Loucy (cell line): ENCODE measurements around the gene UBE2QL1.

Experiments used
- H2AFZ ChIP-seq: fragments of 200-600 bp; sonication (generic); 2 replicates; pipeline ENCODE4 v1.6.0; 2016; ENCODE audit warnings: antibody characterized with exemption, mild to moderate bottlenecking, low read length, moderate library complexity
- H3F3A ChIP-seq: fragments of 200-600 bp; 2 replicates; pipeline ENCODE4 v1.6.0; 2016; ENCODE audit warnings: antibody characterized with exemption, low read depth, mild to moderate bottlenecking
- H3K27me3 ChIP-seq: fragments of 200-600 bp; sonication (generic); 2 replicates; pipeline ENCODE4 v1.6.1; 2014; ENCODE audit warnings: low read length, mild to moderate bottlenecking; ENCODE audit not compliant: insufficient read depth, poor library complexity, severe bottlenecking
- H3K36me3 ChIP-seq: fragments of 200-600 bp; sonication (generic); 2 replicates; pipeline ENCODE4 v1.6.1; 2016; ENCODE audit warnings: low read length; ENCODE audit not compliant: insufficient read depth
- H3K4me1 ChIP-seq: fragments of 200-600 bp; sonication (generic); 2 replicates; pipeline ENCODE4 v1.5.1; 2014; ENCODE audit warnings: low read length, mild to moderate bottlenecking; ENCODE audit not compliant: insufficient read depth, poor library complexity, severe bottlenecking
- H3K4me2 ChIP-seq: fragments of 200-600 bp; sonication (generic); 2 replicates; pipeline ENCODE4 v1.6.0; 2014; ENCODE audit warnings: antibody characterized with exemption, low read length, low read depth, mild to moderate bottlenecking; ENCODE audit not compliant: poor library complexity, severe bottlenecking
- H3K4me3 ChIP-seq: fragments of 200-600 bp; sonication (generic); 2 replicates; pipeline ENCODE4 v1.5.1; 2014; ENCODE audit warnings: low read length, mild to moderate bottlenecking, mixed read lengths; ENCODE audit not compliant: poor library complexity, severe bottlenecking
- H3K79me2 ChIP-seq: fragments of 200-600 bp; sonication (generic); 2 replicates; pipeline ENCODE4 v1.6.1; 2014; ENCODE audit warnings: low read length; ENCODE audit not compliant: insufficient read depth
- H3K9ac ChIP-seq: fragments of 200-600 bp; sonication (generic); 2 replicates; pipeline ENCODE4 v1.6.0; 2014; ENCODE audit warnings: mild to moderate bottlenecking, low read depth, low read length, moderate library complexity; ENCODE audit not compliant: poor library complexity, severe bottlenecking
- H3K9me2 ChIP-seq: fragments of 200-600 bp; sonication (generic); replicated peaks from 2 replicates; pipeline ENCODE4 v1.6.1; 2016; ENCODE audit warnings: low read depth, low read length, mixed read lengths
- H3K9me3 ChIP-seq: fragments of 200-600 bp; sonication (generic); 2 replicates; pipeline ENCODE4 v1.6.1; 2014; ENCODE audit warnings: mild to moderate bottlenecking, antibody characterized with exemption, low read length, low read depth; ENCODE audit not compliant: insufficient read depth
- H4K20me1 ChIP-seq: fragments of 200-600 bp; sonication (generic); 2 replicates; pipeline ENCODE4 v1.6.0; 2014; ENCODE audit warnings: antibody characterized with exemption, low read length, mild to moderate bottlenecking; ENCODE audit not compliant: insufficient read depth, poor library complexity, severe bottlenecking
- EZH2phosphoT487 ChIP-seq: fragments of 200-600 bp; IDR thresholded peaks from 2 replicates; pipeline ENCODE4 v1.6.1; 2018; ENCODE audit warnings: antibody characterized with exemption, mild to moderate bottlenecking, moderate library complexity, borderline replicate concordance
- TF ChIP-seq, protein P1 (sequence below): fragments of 200-600 bp; sonication (generic); conservative IDR thresholded peaks from 2 replicates; pipeline ENCODE4 v1.5.1; 2014; ENCODE audit warnings: mild to moderate bottlenecking, antibody characterized with exemption, low read length

The UBE2QL1 gene

GRCh38 chr5:6411141-6411540 lies 37.5 kb upstream of the UBE2QL1 start:
- Histone ChIP-seq H3K79me2 (no peaks in the 10 kb centered on the region), H3K9me3 (peaks cover 9% of the 10 kb centered on the region; the same call in 1 of the 2 replicates), H3K4me2 (no peak overlapping the region), H3F3A (no peaks in the 10 kb centered on the region), H3K36me3 (no peaks in the 10 kb centered on the region), H4K20me1 (no peaks in the 10 kb centered on the region), H3K4me3 (no peak overlapping the region), H2AFZ (no peak overlapping the region), H3K9ac (no peak overlapping the region), H3K9me2 (no peaks in the 10 kb centered on the region), H3K27me3 (no peaks in the 10 kb centered on the region), H3K4me1 (no peaks in the 10 kb centered on the region)
- no peak for TF ChIP-seq EZH2phosphoT487
- TF ChIP-seq, protein P1, sequence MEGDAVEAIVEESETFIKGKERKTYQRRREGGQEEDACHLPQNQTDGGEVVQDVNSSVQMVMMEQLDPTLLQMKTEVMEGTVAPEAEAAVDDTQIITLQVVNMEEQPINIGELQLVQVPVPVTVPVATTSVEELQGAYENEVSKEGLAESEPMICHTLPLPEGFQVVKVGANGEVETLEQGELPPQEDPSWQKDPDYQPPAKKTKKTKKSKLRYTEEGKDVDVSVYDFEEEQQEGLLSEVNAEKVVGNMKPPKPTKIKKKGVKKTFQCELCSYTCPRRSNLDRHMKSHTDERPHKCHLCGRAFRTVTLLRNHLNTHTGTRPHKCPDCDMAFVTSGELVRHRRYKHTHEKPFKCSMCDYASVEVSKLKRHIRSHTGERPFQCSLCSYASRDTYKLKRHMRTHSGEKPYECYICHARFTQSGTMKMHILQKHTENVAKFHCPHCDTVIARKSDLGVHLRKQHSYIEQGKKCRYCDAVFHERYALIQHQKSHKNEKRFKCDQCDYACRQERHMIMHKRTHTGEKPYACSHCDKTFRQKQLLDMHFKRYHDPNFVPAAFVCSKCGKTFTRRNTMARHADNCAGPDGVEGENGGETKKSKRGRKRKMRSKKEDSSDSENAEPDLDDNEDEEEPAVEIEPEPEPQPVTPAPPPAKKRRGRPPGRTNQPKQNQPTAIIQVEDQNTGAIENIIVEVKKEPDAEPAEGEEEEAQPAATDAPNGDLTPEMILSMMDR: no peak

DNA sequence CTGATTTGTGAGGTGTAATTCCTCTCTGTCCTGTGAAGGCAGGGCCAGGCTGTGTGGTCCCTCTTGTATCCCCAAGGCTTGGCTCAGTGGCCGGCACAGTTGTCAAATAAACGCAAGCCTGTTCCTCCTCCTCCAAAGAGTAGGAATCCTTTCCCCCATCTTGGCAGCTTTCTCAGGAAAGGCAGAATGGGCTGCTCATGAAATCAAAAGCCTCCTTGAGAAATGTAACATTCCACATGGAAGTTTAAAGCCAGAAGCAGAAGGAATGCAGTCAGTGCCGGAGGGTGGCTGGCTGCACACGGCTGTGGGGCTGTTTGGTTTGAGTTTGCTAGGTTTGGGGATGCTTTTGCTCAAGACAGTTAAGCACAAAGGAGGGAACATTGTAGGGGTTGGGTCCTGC lies 35.8 kb upstream of the UBE2QL1 start:
- Histone ChIP-seq H3K9me3 (peaks cover 3% of the 10 kb centered on the region; the same call in 1 of the 2 replicates), H3K9ac (no peak overlapping the region), H3K4me1 (no peaks in the 10 kb centered on the region), H3K36me3 (no peaks in the 10 kb centered on the region), H3K4me3 (no peak overlapping the region), H3K27me3 (no peaks in the 10 kb centered on the region), H4K20me1 (no peaks in the 10 kb centered on the region), H3K79me2 (no peaks in the 10 kb centered on the region), H2AFZ (no peak overlapping the region), H3F3A (no peaks in the 10 kb centered on the region), H3K9me2 (no peaks in the 10 kb centered on the region), H3K4me2 (no peak overlapping the region)
- TF ChIP-seq, protein P1: no peak
- TF ChIP-seq EZH2phosphoT487: no peak

DNA sequence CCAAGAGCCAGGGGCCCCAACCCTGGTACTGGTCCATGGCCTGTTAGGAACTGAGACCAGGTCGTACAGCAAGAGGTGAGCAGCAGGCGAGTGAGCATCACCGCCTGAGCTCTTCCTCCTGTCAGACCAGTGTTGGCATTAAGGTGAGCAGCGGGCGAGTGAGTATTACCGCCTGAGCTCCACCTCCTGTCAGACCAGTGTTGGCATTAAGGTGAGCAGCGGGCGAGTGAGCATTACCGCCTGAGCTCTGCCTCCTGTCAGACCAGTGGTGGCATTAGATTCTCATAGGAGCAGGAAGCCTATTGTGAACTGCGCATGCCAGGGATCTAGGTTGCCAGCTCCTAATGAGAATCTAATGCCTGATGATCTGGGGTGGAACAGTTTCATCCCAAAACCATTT lies 31.0 kb upstream of the UBE2QL1 start:
- TF ChIP-seq, protein P1: no peak
- TF ChIP-seq EZH2phosphoT487: no peak
- no peak overlapping the region for H3K9ac ChIP-seq
- no peaks in the 10 kb centered on the region for H3F3A ChIP-seq
- H4K20me1 ChIP-seq: no peaks in the 10 kb centered on the region
- H3K4me1 ChIP-seq: no peaks in the 10 kb centered on the region
- no peak overlapping the region for H3K4me2 ChIP-seq
- no peaks in the 10 kb centered on the region; the same call in 1 of the 2 replicates for H3K9me3 ChIP-seq
- H3K4me3 ChIP-seq: no peak overlapping the region
- H3K79me2 ChIP-seq: no peaks in the 10 kb centered on the region
- H3K9me2 ChIP-seq: no peaks in the 10 kb centered on the region
- H2AFZ ChIP-seq: no peak overlapping the region
- no peaks in the 10 kb centered on the region for H3K27me3 ChIP-seq
- no peaks in the 10 kb centered on the region for H3K36me3 ChIP-seq
